Hematopoietic multipotent progenitor cell treated with erythropoietin and hydrocortisone succinate and interleukin-3 and kit ligand, for 17 days (in vitro differentiated cells): Measurements from ENCODE around the gene WDFY3.
"Not testable (repeated sequence)": the region's sequence is repeated elsewhere in the genome, so short reads cannot be mapped to it uniquely, and the experiment has no call there.

Experiments used
- DNase-seq: peaks from one replicate; pipeline ENCODE4 v3.0.0-alpha.2; 2015; ENCODE audit warnings: low spot score

Gene WDFY3

DNA sequence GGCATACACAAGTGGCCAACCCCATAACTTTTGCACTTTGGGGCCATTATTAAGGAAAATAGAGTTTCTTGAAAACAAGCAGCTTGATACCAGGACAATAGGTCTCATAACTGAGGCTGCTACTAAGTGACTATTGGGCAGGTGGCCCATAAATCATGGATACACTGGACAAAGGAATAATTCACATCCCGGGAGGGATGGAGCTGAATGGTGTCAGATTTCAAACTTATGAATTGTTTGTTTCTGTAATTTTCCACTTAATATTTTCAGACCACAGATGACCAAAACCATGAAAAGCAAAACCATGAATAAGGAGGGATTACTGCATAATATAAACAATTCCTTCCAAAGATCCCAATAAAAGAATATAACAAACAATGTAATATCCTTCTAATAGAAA lies 114.4 kb downstream of the WDFY3 start:
- DNase-seq, result no peak

DNA sequence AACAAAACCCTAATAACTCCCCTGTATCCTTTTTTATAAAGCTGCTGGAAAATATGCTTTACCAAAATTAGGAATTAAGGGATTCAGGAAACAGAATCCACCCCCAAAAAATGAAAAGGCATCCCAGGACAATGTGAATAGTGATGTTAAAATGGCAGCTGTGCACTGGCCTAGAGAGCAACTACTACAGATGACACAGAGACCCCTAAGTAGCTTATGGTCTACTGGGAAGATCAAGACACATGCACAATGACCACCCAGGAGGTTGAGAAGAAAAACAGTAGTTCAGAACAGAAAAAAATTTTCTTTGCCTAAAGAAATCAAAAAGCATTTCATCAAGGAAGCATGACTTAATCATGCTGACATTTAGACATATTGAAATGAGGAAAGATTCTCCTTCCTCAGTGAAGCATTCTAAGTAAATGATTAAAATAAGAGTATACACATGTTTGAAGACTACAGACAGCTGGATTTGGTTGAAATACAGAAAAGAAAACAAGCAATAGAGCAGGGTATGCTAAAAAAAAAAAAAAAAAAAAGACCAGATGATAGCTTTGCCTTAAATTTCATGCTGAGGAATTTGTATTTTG lies 117.3 kb downstream of the WDFY3 start:
- DNase-seq, result no peak

GRCh38 chr4:84848432-84848831 lies 118.1 kb downstream of the WDFY3 start:
- no peak for DNase-seq

GRCh38 chr4:84847978-84848377 lies 118.5 kb downstream of the WDFY3 start:
- DNase-seq, result no peak

DNA sequence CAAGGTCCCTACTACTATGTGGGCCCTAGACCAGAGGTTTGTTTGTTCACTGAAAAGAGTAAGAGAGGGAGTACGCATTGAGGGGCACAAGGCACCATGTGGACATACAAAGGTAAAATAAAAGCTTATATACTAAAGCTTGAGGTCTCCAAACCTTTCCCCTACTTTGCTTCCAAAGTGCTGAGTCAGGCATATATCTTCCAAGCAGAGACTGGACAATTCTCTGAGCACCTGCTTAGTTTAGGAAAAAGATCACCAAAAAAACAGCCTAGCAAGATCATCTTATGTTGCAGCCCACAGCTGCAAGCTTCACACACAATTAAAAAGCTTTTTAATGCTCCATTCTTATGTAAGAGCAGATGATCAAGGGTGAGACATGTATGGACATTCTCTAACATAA lies 119.5 kb downstream of the WDFY3 start:
- no peak for DNase-seq

GRCh38 chr4:84841435-84841834 lies 125.1 kb downstream of the WDFY3 start:
- DNase-seq, result no peak

GRCh38 chr4:84837751-84838150 lies 128.7 kb downstream of the WDFY3 start:
- no peak for DNase-seq

GRCh38 chr4:84829633-84830032 lies 136.9 kb downstream of the WDFY3 start:
- not testable (repeated sequence) for DNase-seq

- DNase-seq, result no peak
These were observed 139.8 kb downstream of the WDFY3 start for GRCh38 chr4:84826681-84827080.

GRCh38 chr4:84825701-84826341 lies 140.7 kb downstream of the WDFY3 start:
- DNase-seq, result no peak

DNA sequence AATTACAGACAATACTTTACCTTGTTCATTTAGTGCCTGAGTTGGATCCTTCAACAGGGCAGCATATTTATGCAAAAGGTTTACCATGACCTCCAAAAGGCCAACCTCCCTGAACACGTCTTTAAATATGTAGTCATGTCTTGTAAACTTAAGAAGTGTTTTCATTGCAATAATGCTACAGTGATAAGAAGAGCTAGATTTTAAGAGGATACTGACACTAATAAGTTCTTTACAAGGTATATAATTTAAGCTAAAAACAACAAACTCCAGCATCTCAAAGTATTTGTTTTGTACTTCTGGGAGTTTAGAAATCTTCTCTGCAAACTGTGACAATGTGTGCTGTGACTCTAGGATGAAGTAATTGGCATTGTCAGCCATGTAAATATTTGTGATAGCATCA lies 145.4 kb downstream of the WDFY3 start:
- no peak for DNase-seq

DNA sequence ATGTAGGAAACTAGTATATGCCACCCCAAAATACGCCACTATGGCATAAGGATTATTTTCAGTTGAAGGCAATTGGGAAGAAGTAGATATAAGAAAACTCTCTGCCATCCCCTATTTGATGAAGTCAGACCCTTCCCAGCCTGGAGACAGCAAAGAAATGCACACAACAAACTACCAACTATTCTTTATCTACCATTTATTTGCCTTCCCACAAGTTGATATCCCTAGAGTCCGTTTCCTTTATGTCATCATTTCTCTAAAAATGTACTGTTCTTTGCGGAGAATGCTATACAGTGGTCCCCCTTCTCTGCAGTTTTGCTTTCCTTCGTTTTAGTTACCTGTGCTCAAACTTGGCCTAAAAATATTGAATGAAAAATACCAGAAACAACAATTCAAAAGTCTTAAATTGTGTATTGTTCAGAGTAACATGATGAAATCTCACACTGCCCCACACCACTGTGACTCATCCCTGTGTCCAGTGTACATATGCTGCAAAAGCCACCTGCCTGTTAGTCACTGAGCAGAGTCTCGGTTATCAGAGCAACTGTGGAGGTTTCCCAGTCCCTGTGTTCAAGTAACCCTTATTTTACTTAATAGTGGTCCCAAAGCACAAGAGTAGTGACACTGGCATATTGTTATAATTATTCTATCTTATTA lies 152.3 kb downstream of the WDFY3 start:
- DNase-seq, result no peak

DNA sequence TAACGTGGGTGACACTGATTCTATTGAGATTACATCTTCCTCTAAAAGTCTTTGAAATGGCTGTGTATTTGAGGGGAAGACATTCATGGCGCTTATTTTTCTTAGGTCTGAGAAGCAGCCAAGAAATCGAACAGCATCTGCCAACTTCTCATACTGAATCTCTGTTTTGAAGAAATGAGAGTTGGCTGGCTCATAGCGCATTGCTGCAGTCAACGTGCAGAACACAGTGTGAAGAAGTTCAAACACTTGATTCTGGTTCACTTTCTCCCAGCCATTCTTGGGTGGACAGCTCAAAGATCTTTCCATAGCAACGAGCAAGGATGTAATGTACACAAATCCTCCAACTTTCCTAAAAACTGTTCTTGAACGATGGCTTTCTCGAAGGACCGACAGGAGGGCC lies 156.5 kb downstream of the WDFY3 start:
- no peak for DNase-seq

GRCh38 chr4:84808332-84808731 lies 158.2 kb downstream of the WDFY3 start:
- no peak for DNase-seq

DNA sequence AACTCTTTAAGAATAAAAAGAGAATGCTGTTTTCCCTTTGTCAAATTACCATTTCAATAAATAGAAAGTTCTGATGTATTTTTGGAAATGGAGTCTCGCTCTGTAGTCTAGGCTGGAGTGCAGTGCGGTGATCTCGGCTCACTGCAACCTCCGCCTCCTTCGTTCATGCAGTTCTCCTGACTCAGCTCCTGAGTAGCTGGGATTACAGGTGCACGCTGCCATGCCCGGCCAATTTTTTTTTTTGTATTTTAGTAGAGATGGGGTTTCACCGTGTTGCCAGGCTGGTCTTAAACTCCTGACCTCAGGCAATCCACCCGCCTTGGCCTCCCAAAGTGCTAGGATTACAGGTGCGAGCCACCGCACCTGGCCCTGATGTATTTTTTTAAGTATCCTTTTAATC lies 159.9 kb downstream of the WDFY3 start:
- not testable (repeated sequence) for DNase-seq

GRCh38 chr4:84804136-84804535 lies 162.4 kb downstream of the WDFY3 start:
- no peak for DNase-seq

GRCh38 chr4:84803720-84804119 lies 162.8 kb downstream of the WDFY3 start:
- no peak for DNase-seq

GRCh38 chr4:84803116-84803515 lies 163.4 kb downstream of the WDFY3 start:
- no peak for DNase-seq

DNA sequence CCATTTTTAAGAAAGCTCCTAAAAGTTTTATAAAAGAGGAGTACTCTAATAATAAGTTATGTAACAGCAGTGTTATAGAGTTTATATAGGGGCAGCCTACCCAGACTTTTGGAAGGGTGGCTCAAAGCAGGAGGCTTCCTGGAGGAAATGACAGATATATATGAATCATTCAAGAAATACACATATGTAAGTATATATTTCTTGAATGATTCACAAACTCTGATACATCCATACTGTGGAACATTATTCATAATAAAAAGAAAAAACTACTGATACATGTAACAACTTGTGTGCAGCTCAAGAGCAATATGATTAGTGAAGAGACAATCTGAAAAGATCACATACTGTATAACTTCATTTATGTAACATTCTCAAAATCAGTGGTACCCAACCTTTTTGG lies 166.2 kb downstream of the WDFY3 start:
- no peak for DNase-seq

GRCh38 chr4:84799318-84799717 lies 167.2 kb downstream of the WDFY3 start:
- DNase-seq, result no peak

DNA sequence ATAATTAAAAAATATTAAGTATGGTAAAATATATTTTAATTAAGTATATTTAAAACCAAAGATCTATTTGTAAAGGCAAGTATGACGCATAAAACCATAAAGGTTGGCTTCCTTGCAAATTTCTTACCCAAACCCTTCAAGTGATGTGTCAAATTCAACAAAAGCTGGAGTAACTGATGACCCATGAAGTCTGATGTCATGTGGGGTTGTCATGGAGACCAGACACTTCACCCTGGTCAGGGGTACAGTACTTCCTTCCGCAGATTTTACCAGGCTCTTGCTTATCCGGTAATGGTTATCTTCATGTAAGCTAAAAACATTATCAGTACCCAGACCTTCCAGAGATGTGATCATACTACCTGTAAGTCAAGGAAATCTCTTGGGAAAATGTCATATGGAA lies 170.1 kb downstream of the WDFY3 start:
- no peak for DNase-seq

GRCh38 chr4:84792366-84793301 lies 173.9 kb downstream of the WDFY3 start:
- DNase-seq, result no peak
